NCI-H2107 treated with DMSO at 0.1 percent for 48 hours (cell line): Measurements from ENCODE around the gene MYRIP.

ENCODE experiments used
- DNase-seq: peaks from one replicate; lab custom pipeline; 2025; ENCODE audit not compliant: unreplicated experiment; lab: John Stamatoyannopoulos, UW

The MYRIP gene

DNA sequence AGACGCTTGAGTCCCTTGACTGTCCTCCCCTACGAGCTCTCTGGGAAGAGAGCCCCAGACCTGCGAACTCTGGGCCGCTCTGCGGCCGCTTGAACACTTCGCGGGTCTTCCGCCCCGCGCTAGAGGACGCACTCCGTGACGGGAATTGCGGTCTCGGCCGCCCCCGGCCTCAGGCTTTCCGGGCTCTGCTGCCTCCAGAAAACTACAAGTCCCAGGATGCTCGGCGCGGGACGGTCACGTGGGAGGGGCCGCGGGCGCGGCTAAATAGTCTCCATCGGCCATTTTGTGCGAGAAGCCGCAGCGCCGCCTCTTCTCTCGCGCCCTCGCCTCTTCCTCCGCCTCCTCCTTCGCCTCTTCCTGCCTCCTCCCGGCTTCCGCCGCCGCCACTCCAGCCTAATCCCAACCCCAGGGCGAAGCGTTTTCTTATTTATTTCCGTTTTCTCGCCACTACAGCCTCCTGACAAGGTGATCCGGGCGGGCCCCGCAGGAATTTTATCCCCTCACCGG, 500.1 kb downstream of the MYRIP start, which contains the start of gene EIF1B:
TSS of gene EIF1B (plus strand) at position 290 of the 507 bp plus-strand sequence. CDS start 235 bp downstream, outside the sequence.
- DNase-seq = peak; percentile 82
